ENCODE measurements around the gene AGPAT3. TPM values are rescaled to one million over a fixed set of nuclear protein-coding genes. Genes with fewer than 3 reads are reported as not detected.

The AGPAT3 gene
- total and polyA plus RNA-seq, 9 donors, result 11.6 to 42.1 (median 31.9) TPM

GRCh38 chr21:43935711-43936110 is 70.7 kb downstream of the AGPAT3 start:
- H3K27me3 ChIP-seq, result no peaks in the 10 kb centered on the region
- no peaks in the 10 kb centered on the region for H3K36me3 ChIP-seq
- H3K4me3 ChIP-seq, result no peak overlapping the region
- H3K9me3 ChIP-seq, result no peaks in the 10 kb centered on the region
- intact Hi-C loops (cut with DNase I), result loop anchor here in 1 of 4 donors (5.0 kb wide), 1 partner anchor 48 kb away; no protein-coding TSS in a partner anchor
- H3K4me1 ChIP-seq (ENCODE audit: insufficient read depth), result peaks cover 4% of the 10 kb centered on the region
- 81 to 87% (median 81%) methylated on average over 15 of the region's 15 CpGs for WGBS, 3 donors
- H3K27ac ChIP-seq, result no peak overlapping the region
- DNase-seq, result no peak
- no peak for TF ChIP-seq POLR2A (IDR thresholded peaks at IDR 0.05)
- no peak for TF ChIP-seq EP300 (IDR thresholded peaks at IDR 0.05)
- no peak for TF ChIP-seq CTCF (IDR thresholded peaks at IDR 0.05)

GRCh38 chr21:43936247-43936967 is 71.4 kb downstream of the AGPAT3 start:
- H3K4me3 ChIP-seq, result no peak overlapping the region
- no peak for TF ChIP-seq POLR2A (IDR thresholded peaks at IDR 0.05)
- no peak for TF ChIP-seq EP300 (IDR thresholded peaks at IDR 0.05)
- TF ChIP-seq CTCF (IDR thresholded peaks at IDR 0.05), result no peak
- H3K4me1 ChIP-seq (ENCODE audit: insufficient read depth), result peaks cover 4% of the 10 kb centered on the region
- no peak for DNase-seq
- no peaks in the 10 kb centered on the region for H3K27me3 ChIP-seq
- 68 to 72% (median 70%) methylated on average over 24 to 25 of the region's 25 CpGs for WGBS, 3 donors
- no peaks in the 10 kb centered on the region for H3K36me3 ChIP-seq
- intact Hi-C loops (cut with DNase I), result loop anchor here in 1 of 4 donors (5.0 kb wide), 1 partner anchor 49 kb away; no protein-coding TSS in a partner anchor
- H3K27ac ChIP-seq, result no peak overlapping the region
- no peaks in the 10 kb centered on the region for H3K9me3 ChIP-seq

GRCh38 chr21:43937051-43937832 is 72.2 kb downstream of the AGPAT3 start:
- H3K36me3 ChIP-seq, result no peaks in the 10 kb centered on the region

GRCh38 chr21:43937891-43938309 is 72.9 kb downstream of the AGPAT3 start:
- intact Hi-C loops (cut with DNase I), result loop anchor here in 1 of 4 donors (5.0 kb wide), 1 partner anchor 51 kb away; no protein-coding TSS in a partner anchor
- 93 to 96% (median 93%) methylated on average over 6 of the region's 6 CpGs for WGBS, 3 donors
- Histone ChIP-seq H3K9me3 (no peaks in the 10 kb centered on the region), H3K36me3 (no peaks in the 10 kb centered on the region), H3K27ac (no peak overlapping the region), H3K4me1 (ENCODE audit: insufficient read depth) (peaks cover 4% of the 10 kb centered on the region), H3K27me3 (no peaks in the 10 kb centered on the region), H3K4me3 (no peak overlapping the region)
- no peak for DNase-seq
- TF ChIP-seq CTCF (IDR thresholded peaks at IDR 0.05), result no peak
- no peak for TF ChIP-seq POLR2A (IDR thresholded peaks at IDR 0.05)
- no peak for TF ChIP-seq EP300 (IDR thresholded peaks at IDR 0.05)

More at GRCh38 chr21:43937051-43937832, 72.2 kb downstream of the AGPAT3 start:
- Histone ChIP-seq H3K27me3 (no peaks in the 10 kb centered on the region), H3K4me3 (no peak overlapping the region), H3K4me1 (ENCODE audit: insufficient read depth) (peaks cover 4% of the 10 kb centered on the region), H3K9me3 (no peaks in the 10 kb centered on the region), H3K27ac (no peak overlapping the region)
- 94 to 95% (median 95%) methylated on average over 12 of the region's 12 CpGs for WGBS, 3 donors
- TF ChIP-seq POLR2A (IDR thresholded peaks at IDR 0.05), result no peak
- DNase-seq, result no peak
- intact Hi-C loops (cut with DNase I), result loop anchor here in 1 of 4 donors (5.0 kb wide), 1 partner anchor 50 kb away; no protein-coding TSS in a partner anchor

Data from ovary (tissue), 9 donors.